ENCODE results near the gene PLD5. TPM values are rescaled to one million over a fixed set of nuclear protein-coding genes. Genes with fewer than 3 reads are reported as not detected.
"Not testable (repeated sequence)": the region's sequence is repeated elsewhere in the genome, so short reads cannot be mapped to it uniquely, and the experiment has no call there.

PLD5 gene
- total RNA-seq, 1 donor from 2014 or later: 6.6 TPM

GRCh38 chr1:242404296-242404695, 120.2 kb downstream of the PLD5 start:
- Histone ChIP-seq H3K4me3 (no peak overlapping the region), H3K9me3 (no peaks in the 10 kb centered on the region), H3K4me1 (no peaks in the 10 kb centered on the region), H3K36me3 (no peaks in the 10 kb centered on the region), H3K27ac (no peak overlapping the region), H3K27me3 (no peaks in the 10 kb centered on the region)
- no peak for TF ChIP-seq CTCF (IDR thresholded peaks at IDR 0.05)
- intact Hi-C loops (cut with DNase I): no loop called here
- no peak for DNase-seq (ENCODE audit: low spot score in 2 of 2)

GRCh38 chr1:242402956-242403355, 121.5 kb downstream of the PLD5 start:
- no peak overlapping the region for H3K4me3 ChIP-seq
- H3K9me3 ChIP-seq: no peaks in the 10 kb centered on the region
- intact Hi-C loops (cut with DNase I): no loop called here
- no peaks in the 10 kb centered on the region for H3K27me3 ChIP-seq
- DNase-seq (ENCODE audit: low spot score in 2 of 2): no peak
- no peak overlapping the region for H3K27ac ChIP-seq
- H3K4me1 ChIP-seq: no peaks in the 10 kb centered on the region
- H3K36me3 ChIP-seq: no peaks in the 10 kb centered on the region
- no peak for TF ChIP-seq CTCF (IDR thresholded peaks at IDR 0.05)

GRCh38 chr1:242401937-242402336, 122.6 kb downstream of the PLD5 start:
- no peak for TF ChIP-seq CTCF (IDR thresholded peaks at IDR 0.05)
- no peak overlapping the region for H3K27ac ChIP-seq

GRCh38 chr1:242398351-242398750, 126.1 kb downstream of the PLD5 start:
- no peak overlapping the region for H3K27ac ChIP-seq
- no peaks in the 10 kb centered on the region for H3K9me3 ChIP-seq
- intact Hi-C loops (cut with DNase I): no loop called here
- H3K4me1 ChIP-seq: no peaks in the 10 kb centered on the region
- no peaks in the 10 kb centered on the region for H3K27me3 ChIP-seq
- DNase-seq (ENCODE audit: low spot score in 2 of 2): no peak
- H3K4me3 ChIP-seq: no peak overlapping the region
- no peaks in the 10 kb centered on the region for H3K36me3 ChIP-seq
- TF ChIP-seq CTCF (IDR thresholded peaks at IDR 0.05): no peak

More at GRCh38 chr1:242401937-242402336, 122.6 kb downstream of the PLD5 start:
- no peak overlapping the region for H3K4me3 ChIP-seq
- intact Hi-C loops (cut with DNase I): no loop called here
- DNase-seq (ENCODE audit: low spot score in 2 of 2): no peak
- H3K4me1 ChIP-seq: no peaks in the 10 kb centered on the region
- no peaks in the 10 kb centered on the region for H3K36me3 ChIP-seq
- H3K9me3 ChIP-seq: no peaks in the 10 kb centered on the region
- no peaks in the 10 kb centered on the region for H3K27me3 ChIP-seq

- Histone ChIP-seq H3K4me1 (no peaks in the 10 kb centered on the region), H3K9me3 (no peaks in the 10 kb centered on the region), H3K4me3 (no peak overlapping the region), H3K36me3 (peaks cover 0 to 9% of the 10 kb centered on the region in 2 donors), H3K27me3 (no peaks in the 10 kb centered on the region), H3K27ac (no peak overlapping the region)
- no peak for DNase-seq (ENCODE audit: low spot score in 2 of 2)
- intact Hi-C loops (cut with DNase I): no loop called here
- TF ChIP-seq CTCF (IDR thresholded peaks at IDR 0.05): no peak
Observed at GRCh38 chr1:242391896-242392295, 132.6 kb downstream of the PLD5 start.

- DNase-seq (ENCODE audit: low spot score in 2 of 2); H3K4me1 ChIP-seq; H3K27me3 ChIP-seq; H3K36me3 ChIP-seq; intact Hi-C loops (cut with DNase I); H3K9me3 ChIP-seq; H3K27ac ChIP-seq; H3K4me3 ChIP-seq: not testable (repeated sequence)
Observed at GRCh38 chr1:242376121-242376520, 148.4 kb downstream of the PLD5 start.

- H3K36me3 ChIP-seq; H3K4me1 ChIP-seq; H3K27me3 ChIP-seq; DNase-seq (ENCODE audit: low spot score in 2 of 2); H3K9me3 ChIP-seq; H3K27ac ChIP-seq; intact Hi-C loops (cut with DNase I); H3K4me3 ChIP-seq: not testable (repeated sequence)
Observed at GRCh38 chr1:242350446-242350845, 174.1 kb downstream of the PLD5 start.
